ENCODE results near the gene FGF14. TPM values are rescaled to one million over a fixed set of nuclear protein-coding genes. Genes with fewer than 3 reads are reported as not detected.
A peak's percentile ranks its signal among the peaks of the same experiment; 100 is the strongest.

The FGF14 gene
- polyA plus RNA-seq, 1 of the 3 experiments (the other 2 are of a cell fraction) = 0.20 TPM

GRCh38 chr13:101942535-101943157 is 459.2 kb downstream of the FGF14 start:
- POLR2A ChIA-PET = interaction anchor here (0.7 to 1.4 kb wide), 4 partner anchors 36 to 613 kb away, joined by 3 to 5 read pairs (median 4); no protein-coding TSS in a partner anchor
- WGBS (ENCODE audit: low lambda C conversion rate) = 16% methylated on average over 2 of the region's 2 CpGs
- CTCF ChIA-PET = interaction anchor here (0.6 to 2.1 kb wide), 72 partner anchors 10 to 798 kb away, joined by 3 to 29 read pairs (median 4); no protein-coding TSS in a partner anchor
- Histone ChIP-seq H3F3A (replicated peaks; ENCODE audit: insufficient read depth) (no peaks in the 10 kb centered on the region), H4K20me1 (ENCODE audit: insufficient read depth) (no peaks in the 10 kb centered on the region), H3K4me1 (ENCODE audit: control insufficient read depth in 1 of 2, insufficient read depth in 2 of 2, low read depth in 1 of 2, low read length in 1 of 2) (peaks cover 0 to 21% of the 10 kb centered on the region in 2 experiments; a peak in 2 of 4 replicates), H3K9ac (no peak overlapping the region), H3K4me2 (no peak overlapping the region; the same call in 1 of the 2 replicates), H2AFZ (ENCODE audit: low read depth) (no peak overlapping the region), H3K79me2 (ENCODE audit: insufficient read depth) (no peaks in the 10 kb centered on the region), H3K27me3 (ENCODE audit: insufficient read depth) (no peaks in the 10 kb centered on the region), H3K4me3 (ENCODE audit: low read depth in 2 of 2, low read length in 1 of 2) (no peak overlapping the region), H3K9me2 (no peaks in the 10 kb centered on the region), H3K9me3 (no peaks in the 10 kb centered on the region), H3K27ac (ENCODE audit: low read depth in 2 of 2, low read length in 1 of 2) (peak overlapping the region in 1 of 2 experiments; percentile 94; a peak in 2 of 4 replicates), H3K36me3 (replicated peaks in 1 of 2; ENCODE audit: control insufficient read depth in 1 of 2, insufficient read depth in 2 of 2, low read length in 1 of 2) (no peaks in the 10 kb centered on the region)
- TF ChIP-seq TEAD4 (IDR thresholded peaks at IDR 0.05; ENCODE audit: borderline replicate concordance, insufficient read depth) (no peak), RCOR1 (IDR thresholded peaks at IDR 0.05; ENCODE audit: low read length) (peak; percentile 56; the same call in 1 of the 2 replicates), SMC3 (IDR thresholded peaks at IDR 0.05; ENCODE audit: low read depth, low read length) (peak; percentile 46; the same call in 1 of the 2 replicates), GABPA (IDR thresholded peaks at IDR 0.05; ENCODE audit: low read depth) (no peak), EP300 (IDR thresholded peaks at IDR 0.05; ENCODE audit: borderline replicate concordance in 1 of 2, low read depth in 1 of 2, low read length in 1 of 2) (peak in 1 of 2 experiments; percentile 87; a peak in 2 of 4 replicates), SIN3A (IDR thresholded peaks at IDR 0.05; ENCODE audit: borderline replicate concordance, low read depth, low read length) (no peak), EZH2phosphoT487 (IDR thresholded peaks at IDR 0.05; ENCODE audit: borderline replicate concordance, low read depth) (no peak), RFX5 (IDR thresholded peaks at IDR 0.05; ENCODE audit: low read length) (0 out of 2 replicates have a peak, but pooled peaks have one; percentile 23), RAD21 (IDR thresholded peaks at IDR 0.05; ENCODE audit: low read length) (peak; percentile 78), POLR2AphosphoS5 (IDR thresholded peaks at IDR 0.05; ENCODE audit: low read depth, low read length) (no peak), TAF1 (IDR thresholded peaks at IDR 0.05; ENCODE audit: borderline replicate concordance, low read depth, low read length) (no peak)
- TF ChIP-seq, protein P1, sequence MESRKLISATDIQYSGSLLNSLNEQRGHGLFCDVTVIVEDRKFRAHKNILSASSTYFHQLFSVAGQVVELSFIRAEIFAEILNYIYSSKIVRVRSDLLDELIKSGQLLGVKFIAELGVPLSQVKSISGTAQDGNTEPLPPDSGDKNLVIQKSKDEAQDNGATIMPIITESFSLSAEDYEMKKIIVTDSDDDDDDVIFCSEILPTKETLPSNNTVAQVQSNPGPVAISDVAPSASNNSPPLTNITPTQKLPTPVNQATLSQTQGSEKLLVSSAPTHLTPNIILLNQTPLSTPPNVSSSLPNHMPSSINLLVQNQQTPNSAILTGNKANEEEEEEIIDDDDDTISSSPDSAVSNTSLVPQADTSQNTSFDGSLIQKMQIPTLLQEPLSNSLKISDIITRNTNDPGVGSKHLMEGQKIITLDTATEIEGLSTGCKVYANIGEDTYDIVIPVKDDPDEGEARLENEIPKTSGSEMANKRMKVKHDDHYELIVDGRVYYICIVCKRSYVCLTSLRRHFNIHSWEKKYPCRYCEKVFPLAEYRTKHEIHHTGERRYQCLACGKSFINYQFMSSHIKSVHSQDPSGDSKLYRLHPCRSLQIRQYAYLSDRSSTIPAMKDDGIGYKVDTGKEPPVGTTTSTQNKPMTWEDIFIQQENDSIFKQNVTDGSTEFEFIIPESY (IDR thresholded peaks at IDR 0.05; ENCODE audit: borderline replicate concordance, low read depth) = no peak
- TF ChIP-seq, protein P2, sequence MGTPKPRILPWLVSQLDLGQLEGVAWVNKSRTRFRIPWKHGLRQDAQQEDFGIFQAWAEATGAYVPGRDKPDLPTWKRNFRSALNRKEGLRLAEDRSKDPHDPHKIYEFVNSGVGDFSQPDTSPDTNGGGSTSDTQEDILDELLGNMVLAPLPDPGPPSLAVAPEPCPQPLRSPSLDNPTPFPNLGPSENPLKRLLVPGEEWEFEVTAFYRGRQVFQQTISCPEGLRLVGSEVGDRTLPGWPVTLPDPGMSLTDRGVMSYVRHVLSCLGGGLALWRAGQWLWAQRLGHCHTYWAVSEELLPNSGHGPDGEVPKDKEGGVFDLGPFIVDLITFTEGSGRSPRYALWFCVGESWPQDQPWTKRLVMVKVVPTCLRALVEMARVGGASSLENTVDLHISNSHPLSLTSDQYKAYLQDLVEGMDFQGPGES (IDR thresholded peaks at IDR 0.05; ENCODE audit: low read depth, low read length) = no peak
- DNase-seq = peak; percentile 53

Measured in SK-N-SH (cell line).